A673 (cell line): Measurements from ENCODE around the gene PDLIM4. TPM values are rescaled to one million over a fixed set of nuclear protein-coding genes. Genes with fewer than 3 reads are reported as not detected.

Source experiments
- BruUV-seq: library from RNA; stranded (reverse); fragments of 400-500 nt; replicated peaks from 2 replicates; lab custom pipeline; 2021; lab: Mats Ljungman, UMichigan
- CTCF ChIA-PET: fragments of 300-600 bp; sonication (Branson Sonifier 250); formaldehyde crosslinking; loops from one replicate; lab custom pipeline; 2022; ENCODE audit warnings: antibody characterized with exemption; lab: Charles Lee
- POLR2A ChIA-PET: fragments of 300-600 bp; sonication (Branson Sonifier 250); formaldehyde crosslinking; loops from one replicate; lab custom pipeline; 2022; ENCODE audit warnings: antibody characterized with exemption; ENCODE audit not compliant: low non-redundant PET; lab: Charles Lee
- DNase-seq: peaks from one replicate; pipeline ENCODE4 v3.0.0-alpha.2; 2015; ENCODE audit warnings: low spot score
- H3K27ac ChIP-seq: fragments of 200-600 bp; sonication (generic); 2 replicates; pipeline ENCODE4 v1.5.1; 2016; ENCODE audit warnings: mixed run types, low read depth, mild to moderate bottlenecking, mixed read lengths, antibody characterized with exemption, low read length; ENCODE audit not compliant: poor library complexity, severe bottlenecking
- H3K27me3 ChIP-seq: fragments of 200-600 bp; sonication (generic); replicated peaks from 2 replicates; pipeline ENCODE4 v1.6.1; 2017; ENCODE audit warnings: mixed run types, low read depth, mild to moderate bottlenecking, mixed read lengths, antibody characterized with exemption, low read length; ENCODE audit not compliant: insufficient read depth, poor library complexity
- H3K36me3 ChIP-seq: fragments of 200-600 bp; sonication (generic); 2 replicates; pipeline ENCODE4 v1.6.1; 2016; ENCODE audit warnings: mixed run types, mild to moderate bottlenecking, mixed read lengths, antibody characterized with exemption, low read length; ENCODE audit not compliant: insufficient read depth, poor library complexity, severe bottlenecking
- H3K4me1 ChIP-seq: fragments of 200-600 bp; sonication (generic); 2 replicates; pipeline ENCODE4 v1.6.1; 2017; ENCODE audit warnings: mixed run types, mild to moderate bottlenecking, mixed read lengths, antibody characterized with exemption, low read length; ENCODE audit not compliant: insufficient read depth, poor library complexity, severe bottlenecking
- H3K4me3 ChIP-seq: fragments of 200-600 bp; sonication (generic); 2 replicates; pipeline ENCODE4 v1.5.1; 2016; ENCODE audit warnings: low read depth, mixed run types, mild to moderate bottlenecking, mixed read lengths, low read length; ENCODE audit not compliant: poor library complexity, severe bottlenecking
- H3K9me3 ChIP-seq: fragments of 200-600 bp; sonication (generic); 2 replicates; pipeline ENCODE4 v1.6.1; 2016; ENCODE audit warnings: mixed run types, low read depth, mild to moderate bottlenecking, mixed read lengths, antibody characterized with exemption, low read length; ENCODE audit not compliant: poor library complexity, severe bottlenecking
- EZH2 ChIP-seq: fragments of 200-600 bp; sonication (generic); IDR thresholded peaks from 2 replicates; pipeline ENCODE4 v1.6.1; 2017; ENCODE audit warnings: borderline replicate concordance, low read depth, mild to moderate bottlenecking, mixed read lengths, antibody characterized with exemption, low read length; ENCODE audit not compliant: poor library complexity, severe bottlenecking
- intact Hi-C: fragments of 100-400 bp; cut with micrococcal nuclease; formaldehyde crosslinking; loops from one replicate; pipeline ENCODE4 v1.10.0; 2022; ENCODE audit not compliant: unreplicated experiment
- total RNA-seq: library from RNA; stranded (reverse); gene quantifications from 2 replicates; pipeline ENCODE4 v1.2.3, GENCODE V29; 2021
- TF ChIP-seq, protein P1 (sequence below): fragments of 300-800, 200-600 bp; sonication (generic); conservative IDR thresholded peaks from 2 replicates; pipeline ENCODE4 v1.5.1; 2017; ENCODE audit warnings: low read depth, mild to moderate bottlenecking, antibody characterized with exemption, low read length, moderate library complexity, mixed read lengths

The PDLIM4 gene
- total RNA-seq, 1 experiment from 2014 or later: 6.0 TPM

DNA sequence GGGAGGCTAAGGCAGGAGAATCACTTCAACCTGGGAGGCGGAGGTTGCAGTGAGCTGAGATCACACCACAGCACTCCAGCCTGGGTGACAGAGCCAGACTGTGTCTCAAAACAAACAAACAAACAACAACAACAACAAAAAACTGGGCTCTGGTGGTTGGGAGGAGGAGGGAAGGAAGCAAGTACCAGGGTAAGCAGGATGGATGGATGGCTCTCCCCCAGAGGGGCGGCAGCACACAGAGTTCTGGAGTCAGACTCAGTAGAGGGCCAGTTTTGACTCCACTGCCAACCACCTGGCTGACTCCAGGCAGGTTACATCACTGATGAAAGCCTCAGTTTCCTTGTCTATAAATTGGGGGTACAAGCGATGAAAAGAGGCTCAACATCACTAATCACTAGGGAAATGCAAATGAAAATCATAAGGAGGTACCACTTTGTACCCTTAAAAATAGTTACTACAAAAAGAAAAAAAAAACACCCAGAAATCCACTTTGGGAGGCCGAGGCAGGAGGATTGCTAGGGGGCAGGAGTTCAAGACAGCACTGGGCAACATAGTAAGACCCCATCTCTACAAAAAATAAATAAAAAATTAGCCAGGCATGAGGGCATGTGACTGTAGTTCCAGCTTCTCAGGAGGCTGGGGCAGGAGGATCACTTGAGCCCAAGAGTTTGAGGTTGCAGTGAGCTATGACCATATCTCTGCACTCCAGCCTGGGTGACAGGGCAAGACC lies 39.9 kb downstream of the PDLIM4 start:
- no peak overlapping the region for H3K4me3 ChIP-seq
- H3K9me3 ChIP-seq: no peaks in the 10 kb centered on the region
- BruUV-seq: no TSS peak
- intact Hi-C loops: no loop called here
- POLR2A ChIA-PET: no interaction called here
- no peak overlapping the region for H3K27ac ChIP-seq
- TF ChIP-seq EZH2: no peak
- TF ChIP-seq, protein P1, sequence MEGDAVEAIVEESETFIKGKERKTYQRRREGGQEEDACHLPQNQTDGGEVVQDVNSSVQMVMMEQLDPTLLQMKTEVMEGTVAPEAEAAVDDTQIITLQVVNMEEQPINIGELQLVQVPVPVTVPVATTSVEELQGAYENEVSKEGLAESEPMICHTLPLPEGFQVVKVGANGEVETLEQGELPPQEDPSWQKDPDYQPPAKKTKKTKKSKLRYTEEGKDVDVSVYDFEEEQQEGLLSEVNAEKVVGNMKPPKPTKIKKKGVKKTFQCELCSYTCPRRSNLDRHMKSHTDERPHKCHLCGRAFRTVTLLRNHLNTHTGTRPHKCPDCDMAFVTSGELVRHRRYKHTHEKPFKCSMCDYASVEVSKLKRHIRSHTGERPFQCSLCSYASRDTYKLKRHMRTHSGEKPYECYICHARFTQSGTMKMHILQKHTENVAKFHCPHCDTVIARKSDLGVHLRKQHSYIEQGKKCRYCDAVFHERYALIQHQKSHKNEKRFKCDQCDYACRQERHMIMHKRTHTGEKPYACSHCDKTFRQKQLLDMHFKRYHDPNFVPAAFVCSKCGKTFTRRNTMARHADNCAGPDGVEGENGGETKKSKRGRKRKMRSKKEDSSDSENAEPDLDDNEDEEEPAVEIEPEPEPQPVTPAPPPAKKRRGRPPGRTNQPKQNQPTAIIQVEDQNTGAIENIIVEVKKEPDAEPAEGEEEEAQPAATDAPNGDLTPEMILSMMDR: no peak
- no peak for DNase-seq
- H3K36me3 ChIP-seq: no peaks in the 10 kb centered on the region
- no peaks in the 10 kb centered on the region for H3K27me3 ChIP-seq
- peaks cover 12% of the 10 kb centered on the region for H3K4me1 ChIP-seq
- CTCF ChIA-PET: no interaction called here

DNA sequence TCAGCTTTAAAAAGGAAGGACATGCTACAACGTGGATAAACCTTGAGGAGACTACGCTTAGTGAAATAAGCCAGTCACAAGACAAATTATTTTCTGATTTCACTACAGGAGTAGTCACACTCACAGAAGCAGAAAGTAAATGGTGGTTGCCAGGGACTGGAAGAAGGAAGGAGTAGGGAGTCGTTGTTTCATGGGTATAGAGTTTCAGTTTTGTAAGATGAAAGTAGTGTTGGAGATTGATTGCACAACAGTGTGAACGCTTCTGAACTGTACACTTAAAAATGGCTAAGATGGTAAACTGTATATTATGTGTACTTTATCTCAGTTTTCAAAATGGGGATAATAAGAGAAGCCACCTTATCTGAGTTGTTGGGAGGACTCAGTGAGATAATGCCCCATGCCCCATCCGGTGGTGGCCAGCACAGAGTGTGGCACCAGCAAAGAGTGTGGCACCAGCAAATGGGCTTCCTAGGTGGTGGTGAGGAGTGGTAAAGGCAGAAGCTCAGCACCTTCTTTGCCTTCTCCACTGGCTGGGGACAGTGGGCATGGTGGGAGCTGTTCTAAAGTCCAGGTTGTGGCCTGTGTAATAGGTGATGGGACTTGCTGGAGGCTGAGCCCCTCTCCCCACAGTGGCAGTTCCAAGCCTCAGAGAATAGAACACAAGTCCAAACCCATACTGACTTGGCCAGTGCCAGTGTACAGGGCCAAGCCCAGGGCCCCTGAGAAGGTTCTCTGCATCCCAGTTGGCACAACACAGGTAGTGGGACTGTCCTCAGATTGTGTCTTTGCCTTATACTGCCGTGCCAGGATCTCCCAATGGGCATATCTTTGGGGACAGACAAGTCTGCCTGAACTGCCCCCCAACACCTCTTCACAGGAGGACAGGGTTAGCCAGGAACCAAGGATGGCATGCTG lies 41.1 kb downstream of the PDLIM4 start:
- POLR2A ChIA-PET: no interaction called here
- no peak for DNase-seq
- H3K27ac ChIP-seq: no peak overlapping the region
- H3K27me3 ChIP-seq: no peaks in the 10 kb centered on the region
- H3K4me1 ChIP-seq: peaks cover 5% of the 10 kb centered on the region
- no peaks in the 10 kb centered on the region for H3K9me3 ChIP-seq
- CTCF ChIA-PET: no interaction called here
- no peak overlapping the region for H3K4me3 ChIP-seq
- no peak for TF ChIP-seq EZH2
- TF ChIP-seq, protein P1: no peak
- intact Hi-C loops: no loop called here
- BruUV-seq: no TSS peak
- no peaks in the 10 kb centered on the region for H3K36me3 ChIP-seq

DNA sequence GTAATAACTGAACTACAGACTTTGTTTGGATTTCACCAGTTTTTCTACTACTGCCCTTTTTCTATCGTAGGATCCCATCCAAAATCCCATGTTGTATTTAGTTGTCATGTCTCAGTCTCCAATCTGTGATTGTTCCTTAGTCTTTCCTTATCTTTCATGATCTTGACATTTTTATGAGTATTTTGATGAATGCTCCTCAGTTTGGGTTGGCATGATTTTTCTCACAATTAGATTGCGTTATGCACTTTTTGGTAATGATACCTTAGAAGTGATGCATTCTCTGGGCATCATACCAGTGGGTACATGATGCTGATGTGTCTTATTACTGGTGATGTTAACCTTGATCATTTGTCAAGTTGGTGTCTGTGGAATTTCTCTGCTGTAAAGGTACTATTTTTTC lies 42.4 kb downstream of the PDLIM4 start:
- ChIA-PET POLR2A (no interaction called here), CTCF (no interaction called here)
- TF ChIP-seq, protein P1: no peak
- no peak for TF ChIP-seq EZH2
- Histone ChIP-seq H3K36me3 (no peaks in the 10 kb centered on the region), H3K27me3 (no peaks in the 10 kb centered on the region), H3K4me3 (no peak overlapping the region), H3K9me3 (no peaks in the 10 kb centered on the region), H3K27ac (no peak overlapping the region), H3K4me1 (peaks cover 3% of the 10 kb centered on the region)
- no peak for DNase-seq
- BruUV-seq: no TSS peak
- intact Hi-C loops: no loop called here
